Measurements from ENCODE around the gene SDK1.

SDK1 gene

DNA sequence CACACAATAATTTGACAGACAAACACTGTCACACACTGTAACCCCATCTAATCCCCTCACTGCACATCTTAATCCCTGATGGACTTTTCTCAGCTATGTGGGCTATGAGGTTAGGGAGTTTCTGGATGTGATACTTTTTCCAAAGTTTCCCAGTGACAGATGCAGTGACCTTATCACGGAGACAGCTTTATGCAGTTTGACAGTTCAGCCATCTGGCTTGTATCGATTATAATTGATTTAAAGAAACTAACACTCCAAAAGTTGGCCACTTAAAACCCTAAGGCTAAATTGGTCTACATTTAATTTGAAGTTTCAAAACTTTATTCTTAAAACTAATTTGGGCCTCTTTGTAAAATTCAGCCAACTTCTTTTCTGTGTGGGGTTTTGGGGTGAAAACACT is 196.7 kb downstream of the SDK1 start:
- Histone ChIP-seq H4K20me1 (ENCODE audit: insufficient read depth, low read length) (no peaks in the 10 kb centered on the region), H3K36me3 (ENCODE audit: insufficient read depth, low read length) (no peaks in the 10 kb centered on the region), H2AFZ (ENCODE audit: low read depth, low read length) (no peak overlapping the region), H3K9me3 (ENCODE audit: insufficient read depth, low read length, severe bottlenecking) (peaks cover 4% of the 10 kb centered on the region), H3K4me1 (ENCODE audit: insufficient read depth, low read length) (no peaks in the 10 kb centered on the region), H3K79me2 (ENCODE audit: insufficient read depth, low read length) (no peaks in the 10 kb centered on the region), H3K27ac (ENCODE audit: low read length) (no peak overlapping the region), H3K27me3 (ENCODE audit: insufficient read depth, low read length, poor library complexity) (peaks cover 7% of the 10 kb centered on the region), H3K9ac (ENCODE audit: low read depth, low read length) (no peak overlapping the region), H3K4me3 (ENCODE audit: low read depth in 1 of 2, low read length in 2 of 2) (no peak overlapping the region), H3K4me2 (ENCODE audit: insufficient read depth, low read length) (no peak overlapping the region)
- ATAC-seq (ENCODE audit: insufficient read depth, low read depth) (no peak), DNase-seq (no peak)
- no peak for TF ChIP-seq EZH2 (IDR thresholded peaks at IDR 0.05; ENCODE audit: borderline replicate concordance, low read depth, low read length, severe bottlenecking)
- TF ChIP-seq, protein P1, sequence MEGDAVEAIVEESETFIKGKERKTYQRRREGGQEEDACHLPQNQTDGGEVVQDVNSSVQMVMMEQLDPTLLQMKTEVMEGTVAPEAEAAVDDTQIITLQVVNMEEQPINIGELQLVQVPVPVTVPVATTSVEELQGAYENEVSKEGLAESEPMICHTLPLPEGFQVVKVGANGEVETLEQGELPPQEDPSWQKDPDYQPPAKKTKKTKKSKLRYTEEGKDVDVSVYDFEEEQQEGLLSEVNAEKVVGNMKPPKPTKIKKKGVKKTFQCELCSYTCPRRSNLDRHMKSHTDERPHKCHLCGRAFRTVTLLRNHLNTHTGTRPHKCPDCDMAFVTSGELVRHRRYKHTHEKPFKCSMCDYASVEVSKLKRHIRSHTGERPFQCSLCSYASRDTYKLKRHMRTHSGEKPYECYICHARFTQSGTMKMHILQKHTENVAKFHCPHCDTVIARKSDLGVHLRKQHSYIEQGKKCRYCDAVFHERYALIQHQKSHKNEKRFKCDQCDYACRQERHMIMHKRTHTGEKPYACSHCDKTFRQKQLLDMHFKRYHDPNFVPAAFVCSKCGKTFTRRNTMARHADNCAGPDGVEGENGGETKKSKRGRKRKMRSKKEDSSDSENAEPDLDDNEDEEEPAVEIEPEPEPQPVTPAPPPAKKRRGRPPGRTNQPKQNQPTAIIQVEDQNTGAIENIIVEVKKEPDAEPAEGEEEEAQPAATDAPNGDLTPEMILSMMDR (IDR thresholded peaks at IDR 0.05; ENCODE audit: borderline replicate concordance, extremely low read depth, low read length, poor library complexity, severe bottlenecking): no peak

DNA sequence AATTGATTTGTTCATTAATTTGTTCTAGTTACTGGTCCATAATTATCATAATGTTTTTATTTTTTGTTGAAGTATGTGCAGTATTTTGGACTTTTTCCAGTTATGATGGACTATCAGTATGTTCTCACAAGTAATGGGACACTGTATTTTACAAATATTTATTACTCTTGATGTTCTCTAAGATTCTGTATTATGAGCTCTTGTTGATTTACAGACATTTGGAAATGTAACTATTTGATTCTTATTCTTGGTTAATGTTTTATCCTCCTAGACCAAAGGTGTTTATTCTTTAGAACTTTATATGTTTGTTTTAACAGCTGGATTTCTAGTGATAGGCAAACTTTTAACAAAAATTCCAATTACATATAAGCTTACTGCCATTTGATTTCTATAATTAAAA is 200.6 kb downstream of the SDK1 start:
- Histone ChIP-seq H3K36me3 (ENCODE audit: insufficient read depth, low read length) (no peaks in the 10 kb centered on the region), H3K27ac (ENCODE audit: low read length) (no peak overlapping the region), H3K9me3 (ENCODE audit: insufficient read depth, low read length, severe bottlenecking) (peaks cover 4% of the 10 kb centered on the region), H3K4me2 (ENCODE audit: insufficient read depth, low read length) (no peak overlapping the region), H3K4me3 (ENCODE audit: low read depth in 1 of 2, low read length in 2 of 2) (no peak overlapping the region), H3K9ac (ENCODE audit: low read depth, low read length) (no peak overlapping the region), H3K4me1 (ENCODE audit: insufficient read depth, low read length) (no peaks in the 10 kb centered on the region), H3K79me2 (ENCODE audit: insufficient read depth, low read length) (no peaks in the 10 kb centered on the region), H3K27me3 (ENCODE audit: insufficient read depth, low read length, poor library complexity) (peaks cover 4% of the 10 kb centered on the region), H2AFZ (ENCODE audit: low read depth, low read length) (no peak overlapping the region), H4K20me1 (ENCODE audit: insufficient read depth, low read length) (no peaks in the 10 kb centered on the region)
- no peak for DNase-seq
- no peak for TF ChIP-seq EZH2 (IDR thresholded peaks at IDR 0.05; ENCODE audit: borderline replicate concordance, low read depth, low read length, severe bottlenecking)
- TF ChIP-seq, protein P1 (IDR thresholded peaks at IDR 0.05; ENCODE audit: borderline replicate concordance, extremely low read depth, low read length, poor library complexity, severe bottlenecking): no peak
- ATAC-seq (ENCODE audit: insufficient read depth, low read depth): no peak

- H3K4me2 ChIP-seq (ENCODE audit: insufficient read depth, low read length): no peak overlapping the region
- TF ChIP-seq, protein P1 (IDR thresholded peaks at IDR 0.05; ENCODE audit: borderline replicate concordance, extremely low read depth, low read length, poor library complexity, severe bottlenecking): no peak
- TF ChIP-seq EZH2 (IDR thresholded peaks at IDR 0.05; ENCODE audit: borderline replicate concordance, low read depth, low read length, severe bottlenecking): no peak
- H3K9ac ChIP-seq (ENCODE audit: low read depth, low read length): no peak overlapping the region
- no peaks in the 10 kb centered on the region for H3K36me3 ChIP-seq (ENCODE audit: insufficient read depth, low read length)
- no peaks in the 10 kb centered on the region for H4K20me1 ChIP-seq (ENCODE audit: insufficient read depth, low read length)
- no peaks in the 10 kb centered on the region for H3K27me3 ChIP-seq (ENCODE audit: insufficient read depth, low read length, poor library complexity)
- H3K4me1 ChIP-seq (ENCODE audit: insufficient read depth, low read length): no peaks in the 10 kb centered on the region
- no peak for ATAC-seq (ENCODE audit: insufficient read depth, low read depth)
- H3K79me2 ChIP-seq (ENCODE audit: insufficient read depth, low read length): no peaks in the 10 kb centered on the region
- no peak for DNase-seq
- no peak overlapping the region for H3K4me3 ChIP-seq (ENCODE audit: low read depth in 1 of 2, low read length in 2 of 2)
- H2AFZ ChIP-seq (ENCODE audit: low read depth, low read length): no peak overlapping the region
- peaks cover 4% of the 10 kb centered on the region for H3K9me3 ChIP-seq (ENCODE audit: insufficient read depth, low read length, severe bottlenecking)
- no peak overlapping the region for H3K27ac ChIP-seq (ENCODE audit: low read length)
Observed at GRCh38 chr7:3504384-3504783, 203.3 kb downstream of the SDK1 start.
